OCI-LY3 (cell line): ENCODE measurements around the gene CRB1.

Experiments
- H2AFZ ChIP-seq: fragments of 200-600, 300-600 bp; shearing (Covaris generic); 2 replicates; pipeline ENCODE4 v1.6.0; 2014; ENCODE audit warnings: antibody characterized with exemption, low read depth, low read length
- H3K27ac ChIP-seq: fragments of 200-600, 300-600 bp; sonication (generic); 2 replicates; pipeline ENCODE4 v1.5.1; 2014; ENCODE audit warnings: mild to moderate bottlenecking, low read length, moderate library complexity, mixed read lengths
- H3K27me3 ChIP-seq: fragments of 200-600, 300-600 bp; sonication (generic); 2 replicates; pipeline ENCODE4 v1.6.1; 2014; ENCODE audit warnings: low read depth, low read length, mixed read lengths
- H3K36me3 ChIP-seq: fragments of 200-600, 300-600 bp; sonication (generic); replicated peaks from 2 replicates; pipeline ENCODE3; 2014; ENCODE audit warnings: low read depth, low read length, mixed read lengths
- H3K4me1 ChIP-seq: fragments of 300-600, 200-600 bp; sonication (generic); 2 replicates; pipeline ENCODE4 v1.6.1; 2014; ENCODE audit warnings: low read length, mixed read lengths
- H3K4me2 ChIP-seq: fragments of 200-600, 300-600 bp; sonication (generic); 2 replicates; pipeline ENCODE4 v1.6.1; 2014; ENCODE audit warnings: low read length, mixed read lengths
- H3K4me3 ChIP-seq: fragments of 300-600, 200-600 bp; sonication (generic); 2 replicates; pipeline ENCODE4 v1.5.1; 2014; ENCODE audit warnings: antibody characterized with exemption, mild to moderate bottlenecking, low read length, moderate library complexity
- H3K79me2 ChIP-seq: fragments of 300-600, 200-600 bp; shearing (Covaris generic); 2 replicates; pipeline ENCODE4 v1.6.1; 2014; ENCODE audit warnings: mild to moderate bottlenecking, low read length, mixed read lengths
- H3K9ac ChIP-seq: fragments of 300-600, 200-600 bp; shearing (Covaris generic); 2 replicates; pipeline ENCODE4 v1.6.0; 2014; ENCODE audit warnings: mild to moderate bottlenecking, low read length, moderate library complexity
- H3K9me3 ChIP-seq: fragments of 200-600, 300-600 bp; shearing (Covaris generic); 2 replicates; pipeline ENCODE4 v1.6.1; 2014; ENCODE audit warnings: low read length, mixed read lengths; ENCODE audit not compliant: insufficient read depth
- H4K20me1 ChIP-seq: fragments of 200-600, 300-600 bp; sonication (generic); 2 replicates; pipeline ENCODE4 v1.6.1; 2016; ENCODE audit warnings: low read length, mixed read lengths; ENCODE audit not compliant: insufficient read depth
- EZH2phosphoT487 ChIP-seq: fragments of 200-600 bp; shearing (Covaris generic); IDR thresholded peaks from 2 replicates; pipeline ENCODE4 v1.6.1; 2018; ENCODE audit warnings: antibody characterized with exemption, mixed run types, low read depth
- TF ChIP-seq, protein P1 (sequence below): fragments of 200-600, 300-600 bp; sonication (generic); IDR thresholded peaks from 2 replicates; pipeline ENCODE4 v1.5.1; 2014; ENCODE audit warnings: antibody characterized with exemption, low read length, low read depth

CRB1 gene

GRCh38 chr1:197247465-197247864 lies 20.6 kb upstream of the CRB1 start:
- Histone ChIP-seq H3K4me2 (no peak overlapping the region), H3K9me3 (no peaks in the 10 kb centered on the region), H3K4me3 (no peak overlapping the region), H3K36me3 (no peaks in the 10 kb centered on the region), H3K4me1 (no peaks in the 10 kb centered on the region), H3K27me3 (no peaks in the 10 kb centered on the region), H3K79me2 (no peaks in the 10 kb centered on the region), H3K27ac (no peak overlapping the region), H2AFZ (no peak overlapping the region), H4K20me1 (no peaks in the 10 kb centered on the region), H3K9ac (no peak overlapping the region)
- TF ChIP-seq EZH2phosphoT487 = no peak
- TF ChIP-seq, protein P1, sequence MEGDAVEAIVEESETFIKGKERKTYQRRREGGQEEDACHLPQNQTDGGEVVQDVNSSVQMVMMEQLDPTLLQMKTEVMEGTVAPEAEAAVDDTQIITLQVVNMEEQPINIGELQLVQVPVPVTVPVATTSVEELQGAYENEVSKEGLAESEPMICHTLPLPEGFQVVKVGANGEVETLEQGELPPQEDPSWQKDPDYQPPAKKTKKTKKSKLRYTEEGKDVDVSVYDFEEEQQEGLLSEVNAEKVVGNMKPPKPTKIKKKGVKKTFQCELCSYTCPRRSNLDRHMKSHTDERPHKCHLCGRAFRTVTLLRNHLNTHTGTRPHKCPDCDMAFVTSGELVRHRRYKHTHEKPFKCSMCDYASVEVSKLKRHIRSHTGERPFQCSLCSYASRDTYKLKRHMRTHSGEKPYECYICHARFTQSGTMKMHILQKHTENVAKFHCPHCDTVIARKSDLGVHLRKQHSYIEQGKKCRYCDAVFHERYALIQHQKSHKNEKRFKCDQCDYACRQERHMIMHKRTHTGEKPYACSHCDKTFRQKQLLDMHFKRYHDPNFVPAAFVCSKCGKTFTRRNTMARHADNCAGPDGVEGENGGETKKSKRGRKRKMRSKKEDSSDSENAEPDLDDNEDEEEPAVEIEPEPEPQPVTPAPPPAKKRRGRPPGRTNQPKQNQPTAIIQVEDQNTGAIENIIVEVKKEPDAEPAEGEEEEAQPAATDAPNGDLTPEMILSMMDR = no peak

- no peaks in the 10 kb centered on the region for H3K9me3 ChIP-seq
- H3K4me1 ChIP-seq = no peaks in the 10 kb centered on the region
- no peak overlapping the region for H3K4me2 ChIP-seq
- H3K27me3 ChIP-seq = no peaks in the 10 kb centered on the region
- no peaks in the 10 kb centered on the region for H3K36me3 ChIP-seq
- TF ChIP-seq EZH2phosphoT487 = no peak
- TF ChIP-seq, protein P1 = no peak
- no peak overlapping the region for H2AFZ ChIP-seq
- H3K9ac ChIP-seq = no peak overlapping the region
- H4K20me1 ChIP-seq = no peaks in the 10 kb centered on the region
- H3K79me2 ChIP-seq = no peaks in the 10 kb centered on the region
- H3K4me3 ChIP-seq = no peak overlapping the region
- no peak overlapping the region for H3K27ac ChIP-seq
Measured at GRCh38 chr1:197249324-197249723, 18.7 kb upstream of the CRB1 start.

DNA sequence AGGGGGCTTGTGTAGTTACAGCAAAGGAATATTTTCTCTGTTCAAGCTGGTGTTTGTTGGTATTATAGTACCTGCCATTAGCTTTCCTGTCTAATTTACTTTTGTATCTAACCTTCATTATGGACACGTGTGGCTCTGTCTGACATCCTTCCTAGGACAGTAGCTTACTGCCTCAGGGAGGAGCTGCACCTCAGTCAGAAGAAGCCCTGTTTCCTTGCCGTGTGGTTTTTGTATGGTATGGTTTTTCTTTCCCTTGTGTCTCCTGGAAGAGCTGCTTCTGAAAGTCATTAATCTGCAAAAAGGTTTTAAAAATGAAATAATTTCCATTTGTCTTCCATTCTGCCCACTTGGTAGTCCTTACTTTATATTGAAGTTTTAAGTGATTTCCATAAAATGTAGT lies 17.4 kb upstream of the CRB1 start:
- Histone ChIP-seq H2AFZ (no peak overlapping the region), H3K4me1 (no peaks in the 10 kb centered on the region), H3K36me3 (no peaks in the 10 kb centered on the region), H3K27me3 (no peaks in the 10 kb centered on the region), H3K79me2 (no peaks in the 10 kb centered on the region), H3K9me3 (no peaks in the 10 kb centered on the region), H4K20me1 (no peaks in the 10 kb centered on the region), H3K27ac (no peak overlapping the region), H3K9ac (no peak overlapping the region), H3K4me3 (no peak overlapping the region), H3K4me2 (no peak overlapping the region)
- TF ChIP-seq, protein P1 = no peak

DNA sequence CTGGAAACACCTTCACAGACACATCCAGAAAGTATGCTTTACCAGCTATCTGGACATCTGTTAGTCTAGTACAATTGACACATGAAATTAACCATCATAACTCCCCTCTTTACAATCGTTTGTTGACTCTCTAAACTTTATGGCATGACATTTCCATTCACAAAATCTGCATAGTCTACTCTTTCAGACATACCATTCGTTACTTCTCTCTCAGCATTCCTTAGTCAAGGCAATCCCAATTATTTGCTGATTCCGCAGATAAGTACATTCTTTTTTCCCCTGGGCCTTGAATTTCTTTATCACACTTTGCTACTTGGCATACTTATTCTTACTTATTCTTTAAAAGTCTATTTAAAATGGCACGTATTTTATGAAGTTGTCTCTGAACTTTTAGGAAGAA lies 15.1 kb upstream of the CRB1 start:
- no peak overlapping the region for H2AFZ ChIP-seq
- no peak overlapping the region for H3K4me2 ChIP-seq
- H3K9me3 ChIP-seq = no peaks in the 10 kb centered on the region
- TF ChIP-seq, protein P1 = no peak
- no peak for TF ChIP-seq EZH2phosphoT487
- H3K4me1 ChIP-seq = no peaks in the 10 kb centered on the region
- H4K20me1 ChIP-seq = no peaks in the 10 kb centered on the region
- H3K27ac ChIP-seq = no peak overlapping the region
- H3K27me3 ChIP-seq = no peaks in the 10 kb centered on the region
- H3K9ac ChIP-seq = no peak overlapping the region
- H3K36me3 ChIP-seq = no peaks in the 10 kb centered on the region
- no peak overlapping the region for H3K4me3 ChIP-seq
- H3K79me2 ChIP-seq = no peaks in the 10 kb centered on the region
